Fibroblast of gingiva (primary cell): Measurements from ENCODE around the gene KRTAP12-4.
"Not testable (repeated sequence)": the region's sequence is repeated elsewhere in the genome, so short reads cannot be mapped to it uniquely, and the experiment has no call there.

ENCODE experiments used
- DNase-seq: peaks from one replicate; pipeline ENCODE4 v3.0.0-alpha.2; 2011; ENCODE audit warnings: low read depth

KRTAP12-4 gene

GRCh38 chr21:44686843-44687561 is 32.5 kb upstream of the KRTAP12-4 start:
- DNase-seq = no peak

GRCh38 chr21:44686000-44686781 is 31.7 kb upstream of the KRTAP12-4 start:
- DNase-seq = no peak

- DNase-seq = not testable (repeated sequence)
Observed at GRCh38 chr21:44685050-44685449, 30.6 kb upstream of the KRTAP12-4 start.

GRCh38 chr21:44684483-44684882 is 30.0 kb upstream of the KRTAP12-4 start:
- no peak for DNase-seq

- DNase-seq = no peak
Observed at GRCh38 chr21:44684077-44684476, 29.6 kb upstream of the KRTAP12-4 start.

- no peak for DNase-seq
Observed at GRCh38 chr21:44682580-44683151, 28.2 kb upstream of the KRTAP12-4 start.

- DNase-seq = no peak
Observed at GRCh38 chr21:44681861-44682579, 27.6 kb upstream of the KRTAP12-4 start, which contains the start of gene KRTAP12-1. TSS of gene KRTAP12-1 (minus strand) at chr21:44682163. CDS start at chr21:44682123, 40 bp downstream.

GRCh38 chr21:44681152-44681551 is 26.7 kb upstream of the KRTAP12-4 start:
- no peak for DNase-seq

- DNase-seq = no peak
Observed at GRCh38 chr21:44677881-44678280, 23.4 kb upstream of the KRTAP12-4 start.

- DNase-seq = no peak
Observed at GRCh38 chr21:44671911-44672310, 17.5 kb upstream of the KRTAP12-4 start.

- no peak for DNase-seq
Observed at GRCh38 chr21:44670642-44671432, 16.4 kb upstream of the KRTAP12-4 start.

- no peak for DNase-seq
Observed at GRCh38 chr21:44667612-44668011, 13.2 kb upstream of the KRTAP12-4 start.

- no peak for DNase-seq
Observed at GRCh38 chr21:44666401-44667320, 12.2 kb upstream of the KRTAP12-4 start, which contains the start of gene KRTAP12-2. TSS of gene KRTAP12-2 (minus strand) at chr21:44666927. CDS start at chr21:44666886, 41 bp downstream.

GRCh38 chr21:44664691-44665090 is 10.2 kb upstream of the KRTAP12-4 start:
- DNase-seq = no peak

- DNase-seq = not testable (repeated sequence)
Observed at GRCh38 chr21:44661567-44661966, 7.1 kb upstream of the KRTAP12-4 start.

- no peak for DNase-seq
Observed at GRCh38 chr21:44658913-44659595, 4.6 kb upstream of the KRTAP12-4 start.

- no peak for DNase-seq
Observed at GRCh38 chr21:44658541-44658910, 4.1 kb upstream of the KRTAP12-4 start.

GRCh38 chr21:44657635-44658540 is 3.4 kb upstream of the KRTAP12-4 start, which contains the start of gene KRTAP12-3:
TSS of gene KRTAP12-3 (plus strand) at chr21:44657932. CDS start at chr21:44657980, 48 bp downstream.
- no peak for DNase-seq
